Esophagus muscularis mucosa (tissue), 4 donors: ENCODE results near the gene NBEA. TPM values are rescaled to one million over a fixed set of nuclear protein-coding genes. Genes with fewer than 3 reads are reported as not detected.

ENCODE experiments used
- DNase-seq: peaks from one replicate; pipeline ENCODE4 v3.0.0-alpha.2; 2017; ENCODE audit errors: extremely low spot score
- H3K27ac ChIP-seq, 4 donors: fragments of 200-600 bp; sonication (generic); replicated peaks in 1 of 4; 1 replicate in 3 of 4; 2 replicates in 1 of 4; pipeline ENCODE4 v1.5.1; 2016 to 2019; ENCODE audit warnings: mild to moderate bottlenecking in 1 of 4
- H3K27me3 ChIP-seq, 4 donors: fragments of 200-600 bp; sonication (generic); one replicate each; pipeline versions ENCODE4 v1.5.1 to v1.6.0; 2016 to 2019
- H3K36me3 ChIP-seq, 4 donors: fragments of 200-600 bp; sonication (generic); one replicate each; pipeline ENCODE4 v1.5.1; 2016 to 2019
- H3K4me1 ChIP-seq, 4 donors: fragments of 200-600 bp; sonication (generic); one replicate each; pipeline ENCODE4 v1.5.1; 2016 to 2019
- H3K4me3 ChIP-seq, 4 donors: fragments of 200-600 bp; sonication (generic); 1 replicate in 2 of 4; 2 replicates in 2 of 4; pipeline ENCODE4 v1.5.1; 2016 to 2019; ENCODE audit warnings: mild to moderate bottlenecking in 4 of 4, moderate library complexity in 1 of 4
- H3K9me3 ChIP-seq, 4 donors: fragments of 200-600 bp; sonication (generic); 1 replicate in 3 of 4; 2 replicates in 1 of 4; pipeline ENCODE4 v1.5.1; 2016 to 2019
- EP300 ChIP-seq: sonication (generic); formaldehyde crosslinking; IDR thresholded peaks from one replicate; pipeline ENCODE4 v1.6.1; 2017; ENCODE audit warnings: antibody characterized with exemption
- POLR2A ChIP-seq: fragments of 450-650 bp; IDR thresholded peaks from one replicate; pipeline ENCODE4 v1.6.1; 2017; ENCODE audit warnings: antibody characterized with exemption, moderate library complexity, mild to moderate bottlenecking, low read depth
- POLR2AphosphoS5 ChIP-seq, 2 donors: sonication (generic); formaldehyde crosslinking; IDR thresholded peaks; one replicate each; pipeline ENCODE4 v1.6.1; 2017; ENCODE audit warnings: antibody characterized with exemption in 2 of 2
- WGBS: methylation state at CpG from one replicate; pipeline ENCODE4 v1.1.5; 2018; 5-methylcytosine and 5-hydroxymethylcytosine counted together
- intact Hi-C: fragments of 100-400 bp; cut with DNase I; formaldehyde crosslinking; loops from one replicate; pipeline ENCODE4 v1.15.1; 2023
- total RNA-seq, 4 donors: library from RNA; depleted of rRNA; stranded (reverse); fragments of >200 nt; gene quantifications; one replicate each; pipeline versions ENCODE4 v1.1.0 to v1.2.1, GENCODE V29; 2016
- TF ChIP-seq, protein P1 (sequence below), 3 experiments: fragments of 200-600 bp in 2 of 3; fragments of 450-650 bp in 1 of 3; sonication (generic) in 2 of 3; IDR thresholded peaks; one replicate each; pipeline ENCODE4 v1.5.1; 2017 to 2019; ENCODE audit warnings: antibody characterized with exemption in 3 of 3, mild to moderate bottlenecking in 2 of 3, moderate library complexity in 1 of 3

Gene NBEA
- total RNA-seq, 4 donors from 2014 or later: 21.0 to 30.8 (median 25.0) TPM

- intact Hi-C loops: no loop called here
- TF ChIP-seq POLR2A (no peak), EP300 (no peak), POLR2AphosphoS5 (IDR thresholded peaks at IDR 0.05) (no peak)
- TF ChIP-seq, protein P1, sequence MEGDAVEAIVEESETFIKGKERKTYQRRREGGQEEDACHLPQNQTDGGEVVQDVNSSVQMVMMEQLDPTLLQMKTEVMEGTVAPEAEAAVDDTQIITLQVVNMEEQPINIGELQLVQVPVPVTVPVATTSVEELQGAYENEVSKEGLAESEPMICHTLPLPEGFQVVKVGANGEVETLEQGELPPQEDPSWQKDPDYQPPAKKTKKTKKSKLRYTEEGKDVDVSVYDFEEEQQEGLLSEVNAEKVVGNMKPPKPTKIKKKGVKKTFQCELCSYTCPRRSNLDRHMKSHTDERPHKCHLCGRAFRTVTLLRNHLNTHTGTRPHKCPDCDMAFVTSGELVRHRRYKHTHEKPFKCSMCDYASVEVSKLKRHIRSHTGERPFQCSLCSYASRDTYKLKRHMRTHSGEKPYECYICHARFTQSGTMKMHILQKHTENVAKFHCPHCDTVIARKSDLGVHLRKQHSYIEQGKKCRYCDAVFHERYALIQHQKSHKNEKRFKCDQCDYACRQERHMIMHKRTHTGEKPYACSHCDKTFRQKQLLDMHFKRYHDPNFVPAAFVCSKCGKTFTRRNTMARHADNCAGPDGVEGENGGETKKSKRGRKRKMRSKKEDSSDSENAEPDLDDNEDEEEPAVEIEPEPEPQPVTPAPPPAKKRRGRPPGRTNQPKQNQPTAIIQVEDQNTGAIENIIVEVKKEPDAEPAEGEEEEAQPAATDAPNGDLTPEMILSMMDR (IDR thresholded peaks at IDR 0.05): no peak
- Histone ChIP-seq H3K4me1 (no peaks in the 10 kb centered on the region), H3K9me3 (no peaks in the 10 kb centered on the region), H3K36me3 (no peaks in the 10 kb centered on the region), H3K27ac (no peak overlapping the region), H3K27me3 (no peaks in the 10 kb centered on the region), H3K4me3 (no peak overlapping the region)
- WGBS: 98% methylated on average over 2 of the region's 2 CpGs
- DNase-seq: no peak
These were observed 286.5 kb downstream of the NBEA start for GRCh38 chr13:35228536-35228935.

- 81% methylated on average over 1 of the region's 1 CpG for WGBS
- intact Hi-C loops: no loop called here
These were observed 289.4 kb downstream of the NBEA start for GRCh38 chr13:35231426-35231825.

DNA sequence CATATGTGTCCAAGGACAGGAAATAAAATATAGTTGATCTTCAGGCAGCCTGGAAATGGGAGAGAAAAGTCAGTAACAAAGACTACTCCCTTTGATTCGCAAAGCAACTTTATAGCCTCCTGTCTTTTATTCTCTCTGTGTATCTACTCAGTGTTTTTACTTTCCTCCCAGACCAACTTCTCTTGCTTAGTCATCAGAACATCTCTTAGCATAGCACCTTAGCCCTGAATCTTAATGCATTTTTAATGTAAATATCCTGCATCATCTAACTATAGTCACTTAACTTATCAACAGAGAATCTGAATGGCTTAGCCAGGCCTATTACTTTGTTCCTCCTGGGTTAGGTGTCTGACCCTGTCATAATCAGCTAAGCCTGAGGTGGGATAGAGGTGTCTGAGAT lies 296.2 kb downstream of the NBEA start:
- intact Hi-C loops: no loop called here

More at GRCh38 chr13:35231426-35231825, 289.4 kb downstream of the NBEA start:
- H3K27ac ChIP-seq: no peak overlapping the region
- no peaks in the 10 kb centered on the region for H3K27me3 ChIP-seq
- no peaks in the 10 kb centered on the region for H3K4me1 ChIP-seq
- TF ChIP-seq, protein P1 (IDR thresholded peaks at IDR 0.05): no peak
- TF ChIP-seq POLR2AphosphoS5 (IDR thresholded peaks at IDR 0.05) (no peak), POLR2A (no peak), EP300 (no peak)
- no peak for DNase-seq
- no peaks in the 10 kb centered on the region for H3K9me3 ChIP-seq
- no peak overlapping the region for H3K4me3 ChIP-seq
- H3K36me3 ChIP-seq: no peaks in the 10 kb centered on the region

DNA sequence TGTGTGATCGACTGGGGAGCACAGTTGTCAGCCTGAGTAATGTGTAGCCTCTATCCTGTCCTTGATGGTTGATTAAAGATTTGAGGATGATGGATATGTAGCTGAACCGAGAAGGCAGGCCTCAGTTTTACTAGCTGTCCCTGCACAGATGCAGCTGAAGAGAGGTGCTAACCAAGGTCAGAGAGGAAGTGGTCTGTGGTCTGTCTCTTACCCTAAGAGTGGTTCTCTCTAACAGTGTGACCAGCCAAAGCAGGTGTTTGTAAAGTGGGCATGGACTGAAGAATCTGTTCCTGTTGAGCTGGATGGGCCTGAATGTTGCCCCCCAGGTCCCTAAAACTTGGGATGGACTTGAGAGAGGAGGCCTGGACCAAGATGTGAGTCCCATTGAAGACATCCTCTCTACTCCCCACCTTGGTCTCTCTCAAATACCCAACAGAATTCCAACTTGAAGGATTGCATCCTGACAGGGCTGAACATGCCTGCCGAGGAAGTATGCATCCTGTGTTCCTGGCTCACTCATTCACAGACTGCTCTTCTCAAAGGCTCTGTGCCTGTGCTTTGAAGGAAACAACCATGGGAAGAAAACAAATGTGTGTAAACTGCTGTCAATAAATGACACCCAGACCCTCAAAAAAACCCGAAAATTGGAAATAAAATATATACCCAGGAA lies 310.6 kb downstream of the NBEA start:
- no peaks in the 10 kb centered on the region for H3K4me1 ChIP-seq
- no peaks in the 10 kb centered on the region for H3K9me3 ChIP-seq
- no peak for TF ChIP-seq EP300
- TF ChIP-seq, protein P1 (IDR thresholded peaks at IDR 0.05): no peak
- H3K27ac ChIP-seq: no peak overlapping the region
- no peak overlapping the region for H3K4me3 ChIP-seq
- WGBS: 83% methylated on average over 4 of the region's 4 CpGs
- DNase-seq: no peak
- no peaks in the 10 kb centered on the region for H3K27me3 ChIP-seq
- intact Hi-C loops: no loop called here
- H3K36me3 ChIP-seq: peaks cover 0 to 41% (median 9%) of the 10 kb centered on the region in 4 donors

More for the DNA sequence above, 296.2 kb downstream of the NBEA start:
- Histone ChIP-seq H3K9me3 (no peaks in the 10 kb centered on the region), H3K27ac (no peak overlapping the region), H3K36me3 (no peaks in the 10 kb centered on the region), H3K27me3 (no peaks in the 10 kb centered on the region), H3K4me3 (no peak overlapping the region), H3K4me1 (no peaks in the 10 kb centered on the region)
- TF ChIP-seq POLR2A (no peak), EP300 (no peak), POLR2AphosphoS5 (IDR thresholded peaks at IDR 0.05) (no peak)
- TF ChIP-seq, protein P1 (IDR thresholded peaks at IDR 0.05): no peak
- WGBS: 97% methylated on average over 1 of the region's 1 CpG
- DNase-seq: no peak

GRCh38 chr13:35255241-35255640 lies 313.2 kb downstream of the NBEA start:
- H3K27ac ChIP-seq: no peak overlapping the region
- no peaks in the 10 kb centered on the region for H3K9me3 ChIP-seq
- H3K4me3 ChIP-seq: no peak overlapping the region
- WGBS: 94% methylated on average over 5 of the region's 8 CpGs
- TF ChIP-seq, protein P1 (IDR thresholded peaks at IDR 0.05): no peak
- TF ChIP-seq EP300 (no peak), POLR2AphosphoS5 (IDR thresholded peaks at IDR 0.05) (no peak), POLR2A (no peak)
- H3K4me1 ChIP-seq: no peaks in the 10 kb centered on the region
- no peak for DNase-seq
- intact Hi-C loops: no loop called here
- H3K36me3 ChIP-seq: peaks cover 0 to 41% (median 9%) of the 10 kb centered on the region in 4 donors
- no peaks in the 10 kb centered on the region for H3K27me3 ChIP-seq
